Epithelial cell of proximal tubule (primary cell): ENCODE data around the gene FBXO4. TPM values are rescaled to one million over a fixed set of nuclear protein-coding genes. Genes with fewer than 3 reads are reported as not detected.

Source experiments
- DNase-seq: peaks from one replicate; pipeline ENCODE4 v3.0.0-alpha.2; 2011; ENCODE audit warnings: low read depth
- H3K4me3 ChIP-seq: 2 replicates; pipeline ENCODE4 v1.5.1; 2011; ENCODE audit warnings: low read depth, mild to moderate bottlenecking, low read length
- CTCF ChIP-seq: conservative IDR thresholded peaks from 2 replicates; pipeline ENCODE4 v1.5.1; 2012; ENCODE audit warnings: low read depth, mild to moderate bottlenecking, low read length
- total RNA-seq: library from RNA; depleted of rRNA; stranded (reverse); fragments of >200 nt; gene quantifications from 2 replicates; pipeline ENCODE4 v1.2.3, GENCODE V29; 2015

FBXO4 gene
- total RNA-seq, 1 donor from 2014 or later: 9.9 TPM

GRCh38 chr5:41883243-41883642 is 41.8 kb upstream of the FBXO4 start:
- TF ChIP-seq CTCF: no peak
- H3K4me3 ChIP-seq: no peak overlapping the region
- no peak for DNase-seq

DNA sequence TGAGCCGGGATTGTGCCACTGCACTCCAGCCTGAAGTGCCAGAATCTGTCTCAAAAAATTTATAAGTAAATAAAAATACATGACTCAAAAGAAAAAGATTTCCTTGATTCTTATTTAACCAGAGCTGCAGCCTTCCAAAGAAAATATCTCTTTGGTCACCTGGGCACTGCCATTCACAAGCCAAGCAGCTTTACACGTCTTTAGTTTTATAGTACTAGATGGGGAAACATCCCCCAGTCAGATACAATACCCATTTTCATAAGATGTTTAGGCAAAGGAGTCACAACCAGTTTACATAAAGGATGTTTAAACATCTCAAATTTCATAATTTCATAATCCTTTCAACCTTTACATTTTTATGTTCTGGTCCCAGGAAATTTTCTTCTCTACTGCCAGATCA is 41.1 kb upstream of the FBXO4 start:
- no peak for DNase-seq
- no peak for TF ChIP-seq CTCF

DNA sequence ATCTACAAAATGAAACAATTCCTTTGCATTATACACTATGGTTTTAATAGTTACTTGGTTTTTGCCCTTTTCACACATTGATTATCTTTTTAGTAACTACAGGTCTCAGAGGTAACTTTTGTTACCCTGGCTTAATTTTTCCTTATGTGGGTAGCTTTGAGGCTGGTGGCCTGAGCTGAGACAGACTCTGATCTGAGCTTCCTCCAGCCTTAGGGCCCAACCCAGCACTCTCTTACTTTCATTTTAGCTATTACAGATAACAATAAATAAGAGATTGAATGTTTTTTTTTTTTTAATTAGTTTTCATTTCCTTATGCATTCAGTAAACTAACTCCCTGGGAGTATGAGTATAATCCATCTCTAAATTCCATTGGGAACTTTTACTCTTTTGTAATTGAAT is 39.8 kb upstream of the FBXO4 start:
- no peak overlapping the region for H3K4me3 ChIP-seq
- TF ChIP-seq CTCF: no peak
- DNase-seq: no peak

More for the DNA sequence above, 41.1 kb upstream of the FBXO4 start:
- no peak overlapping the region for H3K4me3 ChIP-seq

- no peak for TF ChIP-seq CTCF
- DNase-seq: no peak
- no peak overlapping the region for H3K4me3 ChIP-seq
These were observed 33.9 kb upstream of the FBXO4 start for GRCh38 chr5:41891066-41891707.

GRCh38 chr5:41892031-41892430 is 33.0 kb upstream of the FBXO4 start:
- no peak for DNase-seq
- TF ChIP-seq CTCF: no peak
- no peak overlapping the region for H3K4me3 ChIP-seq

DNA sequence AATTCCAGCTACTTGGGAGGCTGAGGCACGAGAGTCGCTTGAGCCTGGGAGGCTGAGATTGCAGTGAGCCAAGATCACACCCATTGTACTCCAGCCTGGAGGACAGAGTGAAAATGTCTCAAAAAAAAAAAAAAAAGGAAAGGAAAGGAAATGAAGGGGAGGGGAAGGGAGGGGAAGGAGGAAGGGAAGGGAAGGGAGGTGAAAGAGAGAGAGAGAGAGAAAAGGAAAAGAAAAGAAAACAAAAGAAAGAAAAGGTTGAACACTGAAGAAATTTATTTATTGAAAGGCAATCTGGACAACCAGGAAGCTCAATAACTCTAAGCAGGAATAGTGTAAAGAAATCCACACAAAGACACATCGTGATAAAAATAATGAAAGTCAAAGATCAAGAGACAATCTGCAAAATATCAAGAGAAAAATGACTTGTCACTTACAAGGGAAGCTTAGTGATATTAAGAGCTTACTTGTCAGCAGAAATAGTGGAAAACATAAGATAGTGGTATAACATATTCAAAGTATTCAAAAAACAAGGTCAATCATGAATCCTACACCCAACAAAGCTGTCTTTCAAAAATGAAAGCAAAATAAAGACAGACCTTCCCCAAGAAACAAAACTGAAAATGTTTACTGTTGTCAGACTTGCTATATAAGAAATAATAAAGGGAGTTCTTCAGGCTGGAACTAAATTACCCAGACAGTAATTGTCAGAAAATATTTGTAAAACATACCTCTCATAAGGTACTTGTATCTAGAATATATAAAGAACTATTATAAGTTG is 31.8 kb upstream of the FBXO4 start:
- H3K4me3 ChIP-seq: no peak overlapping the region
- DNase-seq: no peak
- TF ChIP-seq CTCF: no peak
